Tibial nerve (tissue), 4 donors: ENCODE measurements around the gene BAIAP2L2. TPM values are rescaled to one million over a fixed set of nuclear protein-coding genes. Genes with fewer than 3 reads are reported as not detected.

ENCODE experiments used
- DNase-seq, 2 donors: peaks; one replicate each; pipeline ENCODE4 v3.0.0-alpha.2; 2019; ENCODE audit warnings: low spot score in 2 of 2
- H3K27ac ChIP-seq, 4 donors: fragments of 200-600 bp; sonication (generic) in 3 of 4; one replicate each; pipeline ENCODE4 v1.5.1; 2017 to 2019; ENCODE audit warnings: mild to moderate bottlenecking in 1 of 4
- H3K27me3 ChIP-seq, 2 donors: fragments of 200-600 bp; sonication (generic) in 1 of 2; one replicate each; pipeline versions ENCODE4 v1.5.1 to v1.6.0; 2017 to 2019
- H3K36me3 ChIP-seq, 3 donors: fragments of 200-600 bp; sonication (generic); one replicate each; pipeline ENCODE4 v1.5.1; 2018 to 2019
- H3K4me1 ChIP-seq, 4 donors: fragments of 200-600 bp; sonication (generic) in 3 of 4; one replicate each; pipeline ENCODE4 v1.5.1; 2017 to 2019
- H3K4me3 ChIP-seq, 4 donors: fragments of 200-600 bp; sonication (generic) in 3 of 4; one replicate each; pipeline ENCODE4 v1.5.1; 2017 to 2019; ENCODE audit warnings: mild to moderate bottlenecking in 1 of 4, moderate library complexity in 1 of 4
- H3K9me3 ChIP-seq, 4 donors: fragments of 200-600 bp; sonication (generic) in 3 of 4; one replicate each; pipeline ENCODE4 v1.5.1; 2017 to 2019
- EP300 ChIP-seq, 2 donors: sonication (generic); formaldehyde crosslinking; IDR thresholded peaks; one replicate each; pipeline ENCODE4 v1.6.1; 2017; ENCODE audit warnings: antibody characterized with exemption in 2 of 2, mild to moderate bottlenecking in 1 of 2
- POLR2A ChIP-seq, 2 donors: fragments of 450-650 bp; IDR thresholded peaks; one replicate each; pipeline ENCODE4 v1.6.1; 2017; ENCODE audit warnings: antibody characterized with exemption in 2 of 2, mild to moderate bottlenecking in 2 of 2, moderate library complexity in 2 of 2
- WGBS, 2 donors: methylation state at CpG; one replicate each; pipeline ENCODE4 v1.1.5; 2018; 5-methylcytosine and 5-hydroxymethylcytosine counted together
- total RNA-seq, 4 donors: library from RNA; depleted of rRNA; stranded (reverse); fragments of >200 nt; gene quantifications; one replicate each; pipeline ENCODE4 v1.1.0, GENCODE V29; 2016
- TF ChIP-seq, protein P1 (sequence below), 5 experiments: fragments of 200-600 bp in 3 of 5; fragments of 450-650 bp in 2 of 5; sonication (generic) in 3 of 5; IDR thresholded peaks; one replicate each; pipeline ENCODE4 v1.5.1; 2016 to 2019; ENCODE audit warnings: antibody characterized with exemption in 5 of 5, mild to moderate bottlenecking in 3 of 5, moderate library complexity in 2 of 5

BAIAP2L2 gene
- total RNA-seq, 4 donors from 2014 or later = 1.3 to 2.7 (median 2.1) TPM; not detected in 1

GRCh38 chr22:38086001-38086845 lies 24.3 kb downstream of the BAIAP2L2 start:
- no peak for DNase-seq
- no peak overlapping the region for H3K27ac ChIP-seq
- H3K9me3 ChIP-seq = no peaks in the 10 kb centered on the region
- 84 to 95% methylated on average over 11 to 22 of the region's 25 CpGs for WGBS, 2 donors
- H3K36me3 ChIP-seq = peaks cover 0 to 40% (median 2%) of the 10 kb centered on the region in 3 donors
- no peak overlapping the region for H3K4me3 ChIP-seq
- no peak for TF ChIP-seq POLR2A (IDR thresholded peaks at IDR 0.05)
- no peak for TF ChIP-seq EP300 (IDR thresholded peaks at IDR 0.05)
- TF ChIP-seq, protein P1, sequence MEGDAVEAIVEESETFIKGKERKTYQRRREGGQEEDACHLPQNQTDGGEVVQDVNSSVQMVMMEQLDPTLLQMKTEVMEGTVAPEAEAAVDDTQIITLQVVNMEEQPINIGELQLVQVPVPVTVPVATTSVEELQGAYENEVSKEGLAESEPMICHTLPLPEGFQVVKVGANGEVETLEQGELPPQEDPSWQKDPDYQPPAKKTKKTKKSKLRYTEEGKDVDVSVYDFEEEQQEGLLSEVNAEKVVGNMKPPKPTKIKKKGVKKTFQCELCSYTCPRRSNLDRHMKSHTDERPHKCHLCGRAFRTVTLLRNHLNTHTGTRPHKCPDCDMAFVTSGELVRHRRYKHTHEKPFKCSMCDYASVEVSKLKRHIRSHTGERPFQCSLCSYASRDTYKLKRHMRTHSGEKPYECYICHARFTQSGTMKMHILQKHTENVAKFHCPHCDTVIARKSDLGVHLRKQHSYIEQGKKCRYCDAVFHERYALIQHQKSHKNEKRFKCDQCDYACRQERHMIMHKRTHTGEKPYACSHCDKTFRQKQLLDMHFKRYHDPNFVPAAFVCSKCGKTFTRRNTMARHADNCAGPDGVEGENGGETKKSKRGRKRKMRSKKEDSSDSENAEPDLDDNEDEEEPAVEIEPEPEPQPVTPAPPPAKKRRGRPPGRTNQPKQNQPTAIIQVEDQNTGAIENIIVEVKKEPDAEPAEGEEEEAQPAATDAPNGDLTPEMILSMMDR (IDR thresholded peaks at IDR 0.05) = no peak
- peaks cover 0 to 30% of the 10 kb centered on the region in 2 donors for H3K27me3 ChIP-seq
- H3K4me1 ChIP-seq = peaks cover 0 to 47% (median 19%) of the 10 kb centered on the region in 4 donors

GRCh38 chr22:38085501-38085900 lies 25.0 kb downstream of the BAIAP2L2 start:
- DNase-seq = no peak
- H3K27ac ChIP-seq = no peak overlapping the region
- WGBS, 2 donors = 76 to 81% methylated on average over 4 to 5 of the region's 5 CpGs
- peaks cover 0 to 40% (median 2%) of the 10 kb centered on the region in 3 donors for H3K36me3 ChIP-seq
- H3K4me1 ChIP-seq = peaks cover 0 to 54% (median 21%) of the 10 kb centered on the region in 4 donors
- H3K27me3 ChIP-seq = peaks cover 0 to 35% of the 10 kb centered on the region in 2 donors
- no peak overlapping the region for H3K4me3 ChIP-seq
- no peak for TF ChIP-seq EP300 (IDR thresholded peaks at IDR 0.05)
- TF ChIP-seq POLR2A (IDR thresholded peaks at IDR 0.05) = no peak
- TF ChIP-seq, protein P1 (IDR thresholded peaks at IDR 0.05) = no peak
- H3K9me3 ChIP-seq = no peaks in the 10 kb centered on the region

GRCh38 chr22:38085056-38085455 lies 25.4 kb downstream of the BAIAP2L2 start:
- H3K9me3 ChIP-seq = no peaks in the 10 kb centered on the region
- peaks cover 0 to 37% of the 10 kb centered on the region in 2 donors for H3K27me3 ChIP-seq
- 91 to 95% methylated on average over 11 to 12 of the region's 12 CpGs for WGBS, 2 donors
- peaks cover 0 to 40% (median 2%) of the 10 kb centered on the region in 3 donors for H3K36me3 ChIP-seq
- peaks cover 0 to 55% (median 21%) of the 10 kb centered on the region in 4 donors for H3K4me1 ChIP-seq
- TF ChIP-seq, protein P1 (IDR thresholded peaks at IDR 0.05) = no peak
- TF ChIP-seq EP300 (IDR thresholded peaks at IDR 0.05) = no peak
- no peak for TF ChIP-seq POLR2A (IDR thresholded peaks at IDR 0.05)
- H3K4me3 ChIP-seq = no peak overlapping the region
- DNase-seq = no peak
- H3K27ac ChIP-seq = no peak overlapping the region

DNA sequence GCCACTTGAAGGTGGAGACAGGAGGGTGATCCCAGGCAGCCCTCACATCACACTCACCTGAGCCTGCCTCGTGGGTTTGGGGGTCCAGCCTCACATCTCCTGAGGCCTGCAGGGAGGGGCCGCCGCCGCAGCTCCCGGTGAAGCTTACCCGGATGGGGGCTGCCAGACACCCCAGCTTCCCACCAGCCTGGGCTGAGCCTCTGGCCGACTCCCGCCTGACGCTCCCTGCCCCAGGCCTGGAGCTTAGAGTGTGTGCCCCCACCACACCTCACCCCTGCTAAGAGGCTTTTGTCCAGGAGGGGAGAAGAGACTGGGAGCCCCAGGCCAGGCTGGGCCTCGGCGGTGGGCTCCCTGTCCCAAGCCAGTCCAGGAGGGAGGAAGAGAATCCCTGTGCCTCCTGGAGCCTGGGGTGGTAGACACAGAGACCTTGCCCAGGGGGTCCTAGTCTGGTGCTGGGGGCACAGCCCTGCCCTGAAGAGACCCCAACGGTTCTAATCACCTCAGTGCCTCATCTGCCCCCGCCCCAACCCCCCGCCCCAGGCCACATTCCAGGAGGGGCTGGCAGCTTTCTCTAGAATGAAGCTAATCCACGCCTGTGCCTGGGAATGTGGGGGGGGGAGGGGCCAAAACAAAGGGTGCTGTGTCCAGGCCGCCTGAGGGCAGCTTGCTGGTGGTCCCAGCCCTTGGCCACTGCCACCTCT lies 26.4 kb downstream of the BAIAP2L2 start, which contains the start of gene SLC16A8:
TSS of gene SLC16A8 (minus strand) at position 254 of the 701 bp plus-strand sequence. CDS start 1,311 bp downstream, outside the sequence.
- no peaks in the 10 kb centered on the region for H3K9me3 ChIP-seq
- 55 to 63% methylated on average over 12 to 15 of the region's 16 CpGs for WGBS, 2 donors
- H3K4me1 ChIP-seq = peaks cover 0 to 49% (median 21%) of the 10 kb centered on the region in 4 donors
- no peak within 1 kb of the TSS for H3K4me3 ChIP-seq
- no peak for DNase-seq
- TF ChIP-seq POLR2A (IDR thresholded peaks at IDR 0.05) = no peak
- TF ChIP-seq EP300 (IDR thresholded peaks at IDR 0.05) = no peak
- TF ChIP-seq, protein P1 (IDR thresholded peaks at IDR 0.05) = no peak
- H3K36me3 ChIP-seq = peaks cover 0 to 40% (median 2%) of the 10 kb centered on the region in 3 donors
- peaks cover 0 to 33% of the 10 kb centered on the region in 2 donors for H3K27me3 ChIP-seq
- H3K27ac ChIP-seq = peak within 1 kb of the TSS in 1 of 4 donors; percentile 51
